ENCODE data around the gene ZFYVE27. TPM values are rescaled to one million over a fixed set of nuclear protein-coding genes. Genes with fewer than 3 reads are reported as not detected.

The ZFYVE27 gene
- total RNA-seq, 1 experiment from 2014 or later, result 31.7 TPM

DNA sequence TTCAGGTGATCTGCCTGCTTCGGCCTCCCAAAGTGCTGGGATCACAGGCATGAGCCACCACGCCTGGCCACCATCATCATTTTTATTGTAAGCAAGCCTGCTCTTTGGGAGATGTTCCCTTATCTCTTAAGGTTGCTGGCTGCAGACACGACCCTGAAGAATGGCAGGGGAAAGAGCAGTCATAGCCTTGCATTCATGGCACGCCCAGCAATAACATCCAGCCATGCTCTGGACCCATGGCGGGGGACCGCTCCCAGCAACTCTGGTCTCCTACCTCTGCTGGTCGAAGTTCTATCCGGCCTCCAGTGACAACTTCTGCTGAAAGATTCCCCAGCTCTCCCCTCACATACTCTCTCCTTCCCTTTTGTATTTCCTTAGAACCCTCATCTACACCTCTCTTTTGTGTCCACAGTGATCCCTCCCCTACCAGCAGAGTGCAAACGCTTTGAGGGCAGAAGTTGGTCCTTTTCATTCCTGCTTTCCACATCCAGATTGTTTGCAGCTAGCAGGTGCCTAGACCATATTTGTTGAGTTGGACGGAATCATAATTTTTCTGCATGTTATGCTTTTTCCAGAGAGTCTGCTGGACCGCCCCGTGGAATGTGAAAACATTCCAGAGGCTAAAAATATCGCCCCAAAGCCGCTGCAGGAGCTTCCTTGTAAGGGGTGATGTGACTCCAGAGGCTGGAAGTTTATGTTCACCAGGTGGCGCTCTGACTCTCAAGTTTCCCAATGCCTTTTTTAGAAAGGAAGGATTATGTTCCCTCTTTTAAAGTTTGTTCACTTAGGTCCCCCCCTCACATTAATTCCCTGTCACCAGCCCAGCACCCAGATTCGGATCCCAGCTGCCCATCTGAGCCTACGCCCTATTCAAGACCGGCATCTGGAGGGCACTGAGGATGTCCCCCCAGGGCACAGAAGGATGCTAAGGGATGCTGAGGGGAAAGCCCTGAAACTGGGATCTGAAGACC is 27.7 kb upstream of the ZFYVE27 start:
- POLR2A ChIA-PET (ENCODE audit: low non-redundant PET), result no interaction called here
- Histone ChIP-seq H3K27ac (ENCODE audit: low read depth, low read length, poor library complexity, severe bottlenecking) (no peak overlapping the region), H3K27me3 (replicated peaks; ENCODE audit: insufficient read depth, low read depth, low read length, poor library complexity) (no peaks in the 10 kb centered on the region), H3K4me1 (ENCODE audit: insufficient read depth, low read length, poor library complexity, severe bottlenecking) (peaks cover 10% of the 10 kb centered on the region), H3K9me3 (ENCODE audit: low read depth, low read length, poor library complexity, severe bottlenecking) (no peaks in the 10 kb centered on the region), H3K4me3 (ENCODE audit: low read depth, low read length, poor library complexity, severe bottlenecking) (no peak overlapping the region), H3K36me3 (ENCODE audit: insufficient read depth, low read length, poor library complexity, severe bottlenecking) (no peaks in the 10 kb centered on the region)
- CTCF ChIA-PET, result interaction anchor here (0.6 to 1.1 kb wide), 11 partner anchors 8 to 160 kb away, joined by 3 to 12 read pairs (median 3); partner anchors contain the start of gene AVPI1
- peak; percentile 74 for DNase-seq (ENCODE audit: low spot score)
- BruUV-seq (replicated peaks), result no TSS peak
- intact Hi-C loops (cut with micrococcal nuclease; ENCODE audit: unreplicated experiment), result loop anchor here (1.0 to 10.0 kb wide), 2 partner anchors 22 to 336 kb away; no protein-coding TSS in a partner anchor
- TF ChIP-seq, protein P1, sequence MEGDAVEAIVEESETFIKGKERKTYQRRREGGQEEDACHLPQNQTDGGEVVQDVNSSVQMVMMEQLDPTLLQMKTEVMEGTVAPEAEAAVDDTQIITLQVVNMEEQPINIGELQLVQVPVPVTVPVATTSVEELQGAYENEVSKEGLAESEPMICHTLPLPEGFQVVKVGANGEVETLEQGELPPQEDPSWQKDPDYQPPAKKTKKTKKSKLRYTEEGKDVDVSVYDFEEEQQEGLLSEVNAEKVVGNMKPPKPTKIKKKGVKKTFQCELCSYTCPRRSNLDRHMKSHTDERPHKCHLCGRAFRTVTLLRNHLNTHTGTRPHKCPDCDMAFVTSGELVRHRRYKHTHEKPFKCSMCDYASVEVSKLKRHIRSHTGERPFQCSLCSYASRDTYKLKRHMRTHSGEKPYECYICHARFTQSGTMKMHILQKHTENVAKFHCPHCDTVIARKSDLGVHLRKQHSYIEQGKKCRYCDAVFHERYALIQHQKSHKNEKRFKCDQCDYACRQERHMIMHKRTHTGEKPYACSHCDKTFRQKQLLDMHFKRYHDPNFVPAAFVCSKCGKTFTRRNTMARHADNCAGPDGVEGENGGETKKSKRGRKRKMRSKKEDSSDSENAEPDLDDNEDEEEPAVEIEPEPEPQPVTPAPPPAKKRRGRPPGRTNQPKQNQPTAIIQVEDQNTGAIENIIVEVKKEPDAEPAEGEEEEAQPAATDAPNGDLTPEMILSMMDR (conservative IDR thresholded peaks at IDR 0.05; ENCODE audit: low read depth, low read length), result peak; percentile 80
- TF ChIP-seq EZH2 (IDR thresholded peaks at IDR 0.05; ENCODE audit: borderline replicate concordance, low read depth, low read length, poor library complexity, severe bottlenecking), result no peak

DNA sequence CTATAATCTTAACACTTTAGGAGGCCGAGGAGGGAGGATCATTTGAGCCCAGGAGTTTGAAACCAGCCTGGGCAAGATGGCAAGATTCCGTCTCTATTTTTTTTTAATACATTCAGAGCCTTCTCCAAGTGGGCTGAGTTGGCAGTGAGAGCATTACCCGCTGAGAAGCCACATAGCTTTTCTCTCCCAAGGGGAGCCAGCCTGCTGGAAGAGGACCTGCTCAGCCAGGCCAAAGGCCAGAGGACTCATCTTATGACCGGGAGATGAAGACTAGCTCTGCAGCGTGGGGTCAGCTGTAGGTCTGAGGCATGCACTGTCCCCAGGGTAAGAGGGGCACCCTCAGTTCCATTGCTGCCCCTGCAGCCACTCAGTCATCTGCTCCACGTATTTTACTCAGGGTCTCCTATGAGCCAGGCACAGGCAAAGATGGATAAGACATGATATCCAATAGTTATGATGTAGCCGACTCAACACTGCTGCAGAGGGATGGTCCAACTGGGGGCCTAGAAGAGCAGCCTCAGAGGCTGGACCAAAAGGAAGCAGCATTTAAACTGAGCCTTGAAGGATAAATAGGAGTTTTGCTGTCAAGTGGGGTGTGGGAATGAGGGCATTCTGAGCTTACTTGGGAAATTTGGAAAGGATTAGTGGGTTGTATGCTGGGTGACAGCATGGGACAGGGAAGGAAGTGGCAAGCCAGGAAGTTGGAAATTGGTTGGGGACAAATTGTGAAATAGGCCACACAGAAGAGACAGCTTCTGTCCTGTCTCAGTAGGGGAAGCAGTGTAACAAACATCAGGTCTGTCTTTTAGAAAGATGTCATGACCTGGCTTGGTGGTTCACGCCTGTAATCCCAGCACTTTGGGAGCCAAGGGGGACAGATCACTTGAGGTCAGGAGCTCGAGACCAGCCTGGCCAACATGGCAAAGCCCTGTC is 25.0 kb upstream of the ZFYVE27 start:
- Histone ChIP-seq H3K27ac (ENCODE audit: low read depth, low read length, poor library complexity, severe bottlenecking) (no peak overlapping the region), H3K4me1 (ENCODE audit: insufficient read depth, low read length, poor library complexity, severe bottlenecking) (peaks cover 21% of the 10 kb centered on the region), H3K27me3 (replicated peaks; ENCODE audit: insufficient read depth, low read depth, low read length, poor library complexity) (no peaks in the 10 kb centered on the region), H3K4me3 (ENCODE audit: low read depth, low read length, poor library complexity, severe bottlenecking) (no peak overlapping the region), H3K36me3 (ENCODE audit: insufficient read depth, low read length, poor library complexity, severe bottlenecking) (peaks cover 6% of the 10 kb centered on the region), H3K9me3 (ENCODE audit: low read depth, low read length, poor library complexity, severe bottlenecking) (no peaks in the 10 kb centered on the region)
- POLR2A ChIA-PET (ENCODE audit: low non-redundant PET), result no interaction called here
- BruUV-seq (replicated peaks), result no TSS peak
- TF ChIP-seq, protein P1 (conservative IDR thresholded peaks at IDR 0.05; ENCODE audit: low read depth, low read length), result no peak
- TF ChIP-seq EZH2 (IDR thresholded peaks at IDR 0.05; ENCODE audit: borderline replicate concordance, low read depth, low read length, poor library complexity, severe bottlenecking), result no peak
- CTCF ChIA-PET, result no interaction called here
- DNase-seq (ENCODE audit: low spot score), result no peak
- intact Hi-C loops (cut with micrococcal nuclease; ENCODE audit: unreplicated experiment), result no loop called here

DNA sequence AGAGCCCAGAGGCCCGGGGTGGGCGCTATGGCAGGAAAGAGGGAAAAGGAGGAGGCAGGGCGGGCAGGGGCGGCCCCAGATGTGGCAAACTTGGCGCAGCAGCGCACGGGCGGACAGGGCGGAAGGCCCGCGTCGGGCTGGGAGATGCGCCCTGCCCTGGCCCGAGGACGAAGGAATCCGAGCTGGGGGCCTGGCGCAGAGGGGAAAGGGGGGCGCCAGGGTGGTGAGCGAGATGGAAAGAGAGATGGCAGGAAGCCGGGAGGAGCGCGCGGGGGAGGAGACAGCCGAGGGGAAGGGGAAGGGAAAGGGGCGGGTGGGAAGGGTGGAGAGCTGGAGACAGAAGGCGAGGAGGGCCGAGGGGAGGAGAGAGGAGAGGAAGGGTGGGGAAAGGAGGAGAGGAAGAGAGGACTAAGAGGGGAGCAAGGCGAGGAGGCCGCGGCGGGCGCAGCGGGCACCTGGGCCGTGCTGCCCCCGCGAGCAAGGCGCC is 23.5 kb upstream of the ZFYVE27 start, which contains the start of gene MARVELD1:
MARVELD1 (plus strand) TSS at position 392 of the 487 bp plus-strand sequence. CDS start 147 bp downstream, outside the sequence.
- no peaks in the 10 kb centered on the region for H3K9me3 ChIP-seq (ENCODE audit: low read depth, low read length, poor library complexity, severe bottlenecking)
- DNase-seq (ENCODE audit: low spot score), result peak; percentile 87
- no peaks in the 10 kb centered on the region for H3K27me3 ChIP-seq (replicated peaks; ENCODE audit: insufficient read depth, low read depth, low read length, poor library complexity)
- no TSS peak for BruUV-seq (replicated peaks)
- POLR2A ChIA-PET (ENCODE audit: low non-redundant PET), result interaction anchor here (0.5 kb wide), 1 partner anchor 21 kb away, joined by 15 read pairs; no protein-coding TSS in a partner anchor
- peak within 1 kb of the TSS; percentile 82 for H3K4me3 ChIP-seq (ENCODE audit: low read depth, low read length, poor library complexity, severe bottlenecking)
- CTCF ChIA-PET, result interaction anchor here (0.5 to 1.9 kb wide), 4 partner anchors 12 to 523 kb away, joined by 3 to 9 read pairs (median 6); no protein-coding TSS in a partner anchor
- TF ChIP-seq EZH2 (IDR thresholded peaks at IDR 0.05; ENCODE audit: borderline replicate concordance, low read depth, low read length, poor library complexity, severe bottlenecking), result no peak
- TF ChIP-seq, protein P1 (conservative IDR thresholded peaks at IDR 0.05; ENCODE audit: low read depth, low read length), result no peak
- peaks cover 21% of the 10 kb centered on the region for H3K4me1 ChIP-seq (ENCODE audit: insufficient read depth, low read length, poor library complexity, severe bottlenecking)
- peak within 1 kb of the TSS; percentile 83 for H3K27ac ChIP-seq (ENCODE audit: low read depth, low read length, poor library complexity, severe bottlenecking)
- peaks cover 12% of the 10 kb centered on the region for H3K36me3 ChIP-seq (ENCODE audit: insufficient read depth, low read length, poor library complexity, severe bottlenecking)
- intact Hi-C loops (cut with micrococcal nuclease; ENCODE audit: unreplicated experiment), result no loop called here

Measured in A673 (cell line).